GM08714 (cell line): ENCODE data around the gene DOLPP1.
A peak's percentile ranks its signal among the peaks of the same experiment; 100 is the strongest.
"Not testable (repeated sequence)": the region's sequence is repeated elsewhere in the genome, so short reads cannot be mapped to it uniquely, and the experiment has no call there.

Source experiments
- H3K4me3 ChIP-seq: fragments of 200-500 bp; sonication (Bioruptor generic); 2 replicates; pipeline ENCODE4 v1.5.1; 2014; ENCODE audit warnings: mild to moderate bottlenecking, low read length, inconsistent platforms
- ZNF274 ChIP-seq: IDR thresholded peaks from 2 replicates; pipeline ENCODE4 v1.6.1; 2012; ENCODE audit warnings: mild to moderate bottlenecking, low read depth, low read length

DOLPP1 gene

GRCh38 chr9:129108805-129109536 lies 28.1 kb downstream of the DOLPP1 start:
- TF ChIP-seq ZNF274: no peak
- no peak overlapping the region for H3K4me3 ChIP-seq

- H3K4me3 ChIP-seq: no peak overlapping the region
- no peak for TF ChIP-seq ZNF274
Measured at GRCh38 chr9:129109537-129109903, 28.6 kb downstream of the DOLPP1 start.

DNA sequence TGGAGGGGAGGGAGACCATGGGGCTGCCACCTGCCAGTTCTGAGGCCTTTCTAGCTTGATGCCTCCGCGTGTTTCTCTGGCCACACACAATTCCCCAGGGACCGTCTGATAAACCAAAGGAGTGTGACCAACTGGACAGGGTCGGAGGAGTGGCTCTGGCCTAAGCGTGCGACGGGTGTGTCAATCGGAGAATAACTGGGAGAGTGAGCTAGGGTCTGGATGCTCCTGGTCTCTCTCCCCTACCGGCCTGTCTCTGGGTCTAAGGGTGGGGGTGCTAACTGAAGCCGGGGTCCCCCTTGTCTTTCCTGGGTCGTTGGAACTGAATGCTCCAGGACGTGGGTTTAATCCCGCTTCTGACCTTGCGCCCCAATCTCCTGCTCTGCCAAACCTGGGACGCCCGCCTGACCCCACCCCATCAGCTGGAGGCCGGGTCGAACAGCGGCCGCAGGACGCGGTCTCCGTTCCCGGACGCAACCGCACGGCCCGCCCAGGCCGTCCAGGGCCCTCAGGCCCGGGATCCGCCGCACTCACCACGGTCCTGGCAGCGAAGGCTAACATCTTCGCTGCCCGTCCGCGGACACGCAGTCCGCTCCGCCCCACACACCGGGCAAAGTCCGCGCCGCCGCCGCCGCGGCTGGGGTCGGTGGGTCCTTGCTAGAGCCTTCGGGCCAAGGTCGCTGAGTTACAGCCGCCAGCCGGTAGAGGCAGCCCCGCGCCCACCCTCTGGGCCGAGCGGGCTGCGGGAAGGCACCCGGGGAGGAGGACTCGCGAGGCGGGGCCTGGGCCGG lies 29.2 kb downstream of the DOLPP1 start:
- peak overlapping the region; percentile 67; the same call in 1 of the 2 replicates for H3K4me3 ChIP-seq
- no peak for TF ChIP-seq ZNF274

DNA sequence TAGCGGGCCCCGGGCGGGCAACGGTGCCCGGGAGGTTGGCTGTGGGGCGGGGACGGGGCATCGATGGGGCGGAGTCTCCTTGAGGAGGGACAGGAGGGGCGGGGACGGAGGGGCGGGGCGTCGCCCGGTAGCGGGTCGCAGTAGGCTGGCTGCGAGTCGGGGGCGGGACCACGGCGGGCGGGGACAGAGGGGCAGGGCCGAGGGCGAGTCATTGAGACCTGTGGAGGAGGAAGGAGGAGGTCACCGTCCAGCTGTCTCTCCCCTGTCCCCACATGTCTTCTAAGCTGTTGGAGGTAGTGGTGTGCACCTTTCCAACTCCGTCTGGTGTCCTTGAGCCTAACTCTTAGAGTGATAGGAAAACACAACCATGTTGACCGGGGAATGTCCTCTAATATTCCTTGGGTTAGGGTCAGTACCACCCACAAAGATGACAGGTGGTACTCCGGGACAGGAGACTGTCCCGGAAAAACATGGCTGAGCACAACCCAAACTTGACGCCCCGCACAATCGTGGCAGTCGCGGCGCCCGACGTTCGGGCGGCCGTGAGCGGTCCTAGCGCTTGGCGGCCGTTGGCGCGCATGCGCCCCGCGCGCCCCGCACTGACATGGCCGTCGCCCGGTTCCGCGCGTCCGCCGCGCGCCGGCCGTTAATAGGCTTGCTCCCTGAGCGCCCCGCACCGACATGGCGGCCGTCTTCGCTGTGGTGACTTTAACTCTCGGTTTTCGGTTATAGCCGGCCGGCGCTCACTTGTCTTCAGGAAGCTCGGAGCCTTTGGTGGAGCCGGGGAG lies 30.0 kb downstream of the DOLPP1 start, which contains the start of the genes CRAT and PTPA:
CRAT (minus strand) TSS at position 54 of the 788 bp plus-strand sequence. CDS start 284 bp downstream, outside the sequence.
PTPA (plus strand) TSS at position 676 of the 788 bp plus-strand sequence. CDS start 186 bp downstream, outside the sequence.
- peak within 1 kb of the TSS; percentile 92 for H3K4me3 ChIP-seq
- TF ChIP-seq ZNF274: no peak

GRCh38 chr9:129111528-129112151 lies 30.7 kb downstream of the DOLPP1 start:
- TF ChIP-seq ZNF274: no peak
- H3K4me3 ChIP-seq: peak overlapping the region; percentile 92

DNA sequence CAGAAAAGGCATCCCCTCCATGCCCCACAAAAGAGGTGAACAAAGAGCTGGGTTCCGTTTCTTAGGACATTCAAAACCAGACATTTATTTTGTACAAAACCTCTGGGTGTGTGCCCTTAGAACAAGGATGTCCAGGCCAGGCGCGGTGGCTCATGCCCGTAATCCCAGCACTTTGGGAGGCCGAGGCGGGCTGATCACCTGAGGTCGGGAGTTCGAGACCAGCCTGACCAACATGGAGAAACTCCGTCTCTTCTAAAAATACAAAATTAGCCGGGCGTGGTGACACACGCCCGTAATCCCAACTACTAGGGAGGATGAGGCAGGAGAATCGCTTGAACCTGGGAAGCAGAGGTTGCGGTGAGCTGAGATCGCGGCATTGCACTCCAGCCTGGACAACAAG lies 31.6 kb downstream of the DOLPP1 start:
- peak overlapping the region; percentile 92 for H3K4me3 ChIP-seq

DNA sequence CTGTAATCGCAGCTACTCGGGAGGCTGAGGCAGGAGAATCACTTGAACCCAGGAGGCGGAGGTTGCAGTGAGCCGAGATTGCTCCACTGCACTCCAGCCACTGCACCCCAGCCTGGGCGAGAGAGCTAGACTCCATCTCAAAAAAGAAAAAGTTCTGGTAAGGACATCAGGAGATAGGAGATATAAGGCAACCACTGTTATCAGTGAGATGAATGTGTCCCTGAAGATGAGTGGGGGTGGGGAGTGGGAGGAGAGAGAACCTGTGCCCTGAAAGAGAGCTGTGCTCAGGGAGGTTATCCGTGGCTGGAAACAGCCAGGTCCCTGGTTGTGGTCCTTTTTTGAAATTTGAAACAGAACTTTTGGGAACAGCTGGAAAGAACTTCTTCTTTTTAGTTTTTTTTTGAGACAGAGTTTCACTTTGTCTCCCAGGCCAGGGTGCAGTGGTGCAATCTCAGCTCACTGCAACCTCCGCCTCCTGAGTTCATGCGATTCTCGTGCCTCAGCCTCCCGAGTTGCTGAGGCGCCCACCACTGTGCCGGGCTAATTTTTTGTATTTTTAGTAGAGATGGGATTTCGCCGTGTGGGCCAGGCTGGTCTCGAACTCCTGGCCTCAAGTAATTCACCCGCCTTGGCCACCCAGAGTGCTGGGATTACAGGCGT lies 32.9 kb downstream of the DOLPP1 start:
- H3K4me3 ChIP-seq: no peak overlapping the region
- TF ChIP-seq ZNF274: no peak

- H3K4me3 ChIP-seq: no peak overlapping the region
- no peak for TF ChIP-seq ZNF274
Measured at GRCh38 chr9:129118799-129119198, 37.9 kb downstream of the DOLPP1 start.

DNA sequence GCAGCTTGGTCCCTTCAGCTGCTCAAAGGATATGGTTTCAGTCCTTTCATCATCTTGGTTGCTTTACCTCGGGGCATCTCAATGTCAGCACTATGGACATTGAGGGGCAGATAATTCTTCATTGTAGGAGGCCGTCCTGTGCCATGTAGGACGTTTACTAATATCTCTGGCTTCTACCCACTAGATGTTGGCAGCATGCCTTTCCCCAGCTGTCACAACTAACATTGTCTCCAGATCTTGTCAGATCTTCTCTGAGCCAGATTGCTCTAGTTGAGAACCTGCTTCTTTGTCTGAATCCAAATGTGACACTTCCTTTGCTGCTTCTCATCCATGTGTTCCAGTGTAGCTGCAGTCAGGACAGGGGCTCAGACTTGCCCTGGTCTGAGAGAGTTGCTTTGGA lies 40.6 kb downstream of the DOLPP1 start:
- TF ChIP-seq ZNF274: no peak
- H3K4me3 ChIP-seq: no peak overlapping the region

- no peak overlapping the region for H3K4me3 ChIP-seq
Measured at GRCh38 chr9:129122133-129122532, 41.2 kb downstream of the DOLPP1 start.

GRCh38 chr9:129122976-129123375 lies 42.1 kb downstream of the DOLPP1 start:
- H3K4me3 ChIP-seq: not testable (repeated sequence)

More at GRCh38 chr9:129122133-129122532, 41.2 kb downstream of the DOLPP1 start:
- no peak for TF ChIP-seq ZNF274

DNA sequence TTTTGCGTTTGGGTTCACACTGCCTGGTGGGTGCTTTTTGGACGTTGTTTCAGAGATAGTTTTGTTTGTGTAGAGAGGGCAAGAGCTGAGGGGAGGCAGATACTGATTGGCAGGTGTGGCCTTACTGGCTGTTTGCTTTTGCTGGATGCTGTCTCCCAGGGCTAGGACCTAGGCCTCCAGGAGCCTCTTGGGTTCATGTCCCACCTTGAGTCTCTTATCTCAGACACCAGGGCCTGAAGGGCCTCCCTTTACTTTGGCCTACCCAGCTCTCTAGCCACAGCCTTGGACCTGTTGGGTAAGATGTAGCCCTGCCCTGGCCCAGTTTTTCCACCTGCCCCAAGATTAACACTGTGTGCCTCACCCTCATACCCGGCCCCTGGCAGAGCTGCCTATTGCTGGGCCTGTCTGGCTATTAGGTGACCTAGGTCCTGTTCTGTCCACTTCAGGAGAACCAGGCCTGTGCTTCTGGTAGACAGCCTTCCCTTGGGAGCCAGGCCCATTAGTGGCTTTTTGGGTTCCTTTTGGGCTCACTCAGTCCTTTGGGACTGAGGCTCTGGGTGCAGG lies 43.7 kb downstream of the DOLPP1 start:
- no peak overlapping the region for H3K4me3 ChIP-seq

DNA sequence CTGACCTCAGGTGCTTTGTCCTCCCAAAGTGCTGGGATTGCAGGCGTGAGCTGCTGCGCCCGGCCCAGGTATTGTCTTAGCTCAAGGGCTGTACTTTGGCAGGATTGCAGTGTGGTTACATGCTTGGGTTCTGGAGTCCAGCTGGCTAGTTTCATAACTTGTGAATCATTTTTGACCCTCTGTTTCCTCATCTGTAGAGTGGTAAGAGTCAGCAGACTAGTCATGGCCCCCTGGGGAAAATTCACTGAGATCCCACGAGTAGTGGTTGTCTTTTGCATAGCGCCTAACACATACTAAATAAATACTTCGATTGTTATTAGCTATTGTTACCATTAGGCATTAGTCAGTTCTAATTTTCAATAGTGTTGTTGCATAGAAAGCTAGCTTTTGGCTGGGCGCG lies 44.6 kb downstream of the DOLPP1 start:
- no peak for TF ChIP-seq ZNF274
- H3K4me3 ChIP-seq: no peak overlapping the region

More for the DNA sequence above, 43.7 kb downstream of the DOLPP1 start:
- TF ChIP-seq ZNF274: no peak
